B cell (primary cell): Measurements from ENCODE around the gene CCDC43. TPM values are rescaled to one million over a fixed set of nuclear protein-coding genes. Genes with fewer than 3 reads are reported as not detected.

Experiments
- ATAC-seq: fragments of 200-7000 bp; cut with Tn5 transposase; one replicate; pipeline ENCODE4 v1.10.0; 2021; ENCODE audit warnings: low read depth, mild to moderate bottlenecking, moderate number of reproducible peaks, moderate library complexity
- CTCF ChIA-PET: fragments of 350-600 bp; sonication (Branson Sonifier 250); formaldehyde crosslinking; loops from one replicate; lab custom pipeline; 2021; ENCODE audit warnings: antibody characterized with exemption, inconsistent platforms; lab: Charles Lee
- POLR2A ChIA-PET: fragments of 350-600 bp; sonication (Branson Sonifier 250); formaldehyde crosslinking; loops from one replicate; lab custom pipeline; 2021; ENCODE audit warnings: antibody characterized with exemption; lab: Charles Lee
- DNase-seq: peaks from one replicate; pipeline ENCODE4 v3.0.0; 2013
- H2AFZ ChIP-seq: 2 replicates; pipeline ENCODE4 v1.6.1; 2012; ENCODE audit warnings: mild to moderate bottlenecking, low read depth, low read length; ENCODE audit not compliant: insufficient read depth, poor library complexity, severe bottlenecking
- H3K27ac ChIP-seq, 2 donors: 1 replicate in 1 of 2; 2 replicates in 1 of 2; pipeline ENCODE4 v1.5.1; 2012 to 2013; ENCODE audit warnings: low read length in 2 of 2, mild to moderate bottlenecking in 2 of 2, moderate library complexity in 1 of 2
- H3K27me3 ChIP-seq, 4 experiments: fragments of 200-600 bp in 1 of 4; sonication (generic) in 1 of 4; replicated peaks in 1 of 4; 1 replicate in 2 of 4; 2 replicates in 2 of 4; pipeline versions ENCODE4 v1.6.1 to v1.7.0; 2013 to 2016; ENCODE audit warnings: low read length in 3 of 4, mild to moderate bottlenecking in 2 of 4, mixed read lengths in 1 of 4, moderate library complexity in 1 of 4; ENCODE audit not compliant: insufficient read depth in 4 of 4, control insufficient read depth in 3 of 4; ENCODE audit errors: control extremely low read depth in 1 of 4
- H3K36me3 ChIP-seq, 2 experiments: replicated peaks in 1 of 2; 1 replicate in 1 of 2; 2 replicates in 1 of 2; pipeline versions ENCODE4 v1.6.1 to v1.7.1; 2013; ENCODE audit warnings: low read length in 1 of 2; ENCODE audit not compliant: insufficient read depth in 2 of 2, control insufficient read depth in 1 of 2; ENCODE audit errors: control extremely low read depth in 1 of 2, extremely low read depth in 1 of 2
- H3K4me1 ChIP-seq, 2 donors: fragments of 200-600 bp in 1 of 2; sonication (generic) in 1 of 2; 1 replicate in 1 of 2; 2 replicates in 1 of 2; pipeline versions ENCODE4 v1.5.1 to v1.6.1; 2013 to 2017; ENCODE audit warnings: low read length in 2 of 2; ENCODE audit not compliant: control insufficient read depth in 2 of 2, insufficient read depth in 2 of 2
- H3K4me2 ChIP-seq: replicated peaks from 2 replicates; pipeline ENCODE3; 2012; ENCODE audit warnings: mild to moderate bottlenecking, low read depth, low read length; ENCODE audit not compliant: poor library complexity, severe bottlenecking
- H3K4me3 ChIP-seq, 5 experiments: fragments of 200-600 bp in 1 of 5; sonication (generic) in 1 of 5; 1 replicate in 3 of 5; 2 replicates in 2 of 5; pipeline versions ENCODE4 v1.5.1 to v1.7.0; 2011 to 2016; ENCODE audit warnings: low read length in 4 of 5, mild to moderate bottlenecking in 4 of 5, low read depth in 2 of 5, control low read depth in 1 of 5, moderate library complexity in 1 of 5; ENCODE audit not compliant: insufficient read depth in 1 of 5; ENCODE audit errors: control extremely low read depth in 1 of 5, extremely low read depth in 1 of 5
- H3K79me2 ChIP-seq: fragments of 200-600 bp; sonication (generic); one replicate; pipeline ENCODE4 v1.6.0; 2016; ENCODE audit warnings: low read length; ENCODE audit not compliant: control insufficient read depth, insufficient read depth
- H3K9ac ChIP-seq: fragments of 200-600 bp; sonication (generic); 2 replicates; pipeline ENCODE4 v1.6.1; 2017; ENCODE audit warnings: mild to moderate bottlenecking, low read length, moderate library complexity
- H3K9me3 ChIP-seq, 3 donors: one replicate each; pipeline versions ENCODE4 v1.6.1 to v1.7.1; 2013; ENCODE audit warnings: low read length in 2 of 3; ENCODE audit not compliant: control insufficient read depth in 2 of 3, insufficient read depth in 1 of 3; ENCODE audit errors: control extremely low read depth in 1 of 3
- H4K20me1 ChIP-seq: 2 replicates; pipeline ENCODE4 v1.6.0; 2012; ENCODE audit warnings: mild to moderate bottlenecking, low read length; ENCODE audit not compliant: insufficient read depth, control insufficient read depth, poor library complexity, severe bottlenecking
- H3K27ac Mint-ChIP-seq: one replicate; pipeline ENCODE4 v1.8.0; 2021; ENCODE audit warnings: mixed read lengths
- H3K27me3 Mint-ChIP-seq: one replicate; pipeline ENCODE4 v1.8.0; 2021; ENCODE audit warnings: mixed read lengths
- H3K4me1 Mint-ChIP-seq: one replicate; pipeline ENCODE4 v1.8.0; 2021; ENCODE audit warnings: mixed read lengths
- H3K4me3 Mint-ChIP-seq: one replicate; pipeline ENCODE4 v1.8.0; 2021; ENCODE audit warnings: mixed read lengths
- H3K9me3 Mint-ChIP-seq: one replicate; pipeline ENCODE4 v1.8.0; 2022; ENCODE audit warnings: mixed read lengths; ENCODE audit not compliant: insufficient read depth
- EZH2 ChIP-seq: IDR thresholded peaks from 2 replicates; pipeline ENCODE4 v1.6.1; 2012; ENCODE audit warnings: borderline replicate concordance, low read depth, mild to moderate bottlenecking, moderate library complexity, low read length; ENCODE audit not compliant: insufficient read depth, poor library complexity, severe bottlenecking
- WGBS: methylation state at CpG from one replicate; pipeline ENCODE4 v1.1.5; 2013; ENCODE audit warnings: missing lambda C conversion rate; ENCODE audit not compliant: insufficient coverage; 5-methylcytosine and 5-hydroxymethylcytosine counted together
- intact Hi-C: fragments of 100-400 bp; cut with micrococcal nuclease; formaldehyde crosslinking; loops from one replicate; pipeline ENCODE4 v1.10.0; 2022
- polyA plus RNA-seq: library from polyadenylated mRNA; depleted of rRNA; stranded (reverse); fragments of >200 nt; gene quantifications from 2 replicates; pipeline ENCODE4 v1.2.3, GENCODE V29; 2012
- total RNA-seq, 2 donors: library from RNA; stranded (reverse); fragments of 120-200 nt in 1 of 2; gene quantifications; 1 replicate in 1 of 2; 2 replicates in 1 of 2; pipeline versions ENCODE4 v1.2.3 to v1.2.4, GENCODE V29; 2013 to 2022
- TF ChIP-seq, protein P1 (sequence below): fragments of 200-600 bp; IDR thresholded peaks from one replicate; pipeline ENCODE4 v1.8.0; 2022; ENCODE audit warnings: antibody characterized with exemption, mild to moderate bottlenecking

The CCDC43 gene
- total and polyA plus RNA-seq, 2 donors (not counting 1 experiment from before 2014, with no cell fraction given): 3.3 to 22.7 TPM

DNA sequence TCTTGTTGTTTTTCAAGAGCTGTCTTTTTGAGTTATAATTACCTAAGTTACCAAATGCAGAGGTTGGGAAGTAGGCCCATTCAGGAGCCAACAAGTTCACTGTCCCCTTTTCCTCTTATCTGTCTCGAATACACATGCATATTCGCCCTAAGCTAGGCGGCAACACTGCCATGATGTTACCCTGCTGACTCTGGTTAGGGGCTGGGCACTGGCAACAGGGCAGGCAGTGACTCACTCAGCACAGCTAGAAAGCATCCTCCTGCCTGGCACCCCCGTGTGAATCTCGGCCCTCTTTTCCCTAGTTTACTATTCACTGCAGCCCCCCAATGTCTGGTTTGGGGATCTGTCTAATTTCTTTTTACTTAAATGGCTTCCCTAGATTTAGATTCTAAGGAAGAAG lies 32.7 kb upstream of the CCDC43 start:
- no peak for DNase-seq
- TF ChIP-seq, protein P1, sequence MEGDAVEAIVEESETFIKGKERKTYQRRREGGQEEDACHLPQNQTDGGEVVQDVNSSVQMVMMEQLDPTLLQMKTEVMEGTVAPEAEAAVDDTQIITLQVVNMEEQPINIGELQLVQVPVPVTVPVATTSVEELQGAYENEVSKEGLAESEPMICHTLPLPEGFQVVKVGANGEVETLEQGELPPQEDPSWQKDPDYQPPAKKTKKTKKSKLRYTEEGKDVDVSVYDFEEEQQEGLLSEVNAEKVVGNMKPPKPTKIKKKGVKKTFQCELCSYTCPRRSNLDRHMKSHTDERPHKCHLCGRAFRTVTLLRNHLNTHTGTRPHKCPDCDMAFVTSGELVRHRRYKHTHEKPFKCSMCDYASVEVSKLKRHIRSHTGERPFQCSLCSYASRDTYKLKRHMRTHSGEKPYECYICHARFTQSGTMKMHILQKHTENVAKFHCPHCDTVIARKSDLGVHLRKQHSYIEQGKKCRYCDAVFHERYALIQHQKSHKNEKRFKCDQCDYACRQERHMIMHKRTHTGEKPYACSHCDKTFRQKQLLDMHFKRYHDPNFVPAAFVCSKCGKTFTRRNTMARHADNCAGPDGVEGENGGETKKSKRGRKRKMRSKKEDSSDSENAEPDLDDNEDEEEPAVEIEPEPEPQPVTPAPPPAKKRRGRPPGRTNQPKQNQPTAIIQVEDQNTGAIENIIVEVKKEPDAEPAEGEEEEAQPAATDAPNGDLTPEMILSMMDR: no peak
- TF ChIP-seq EZH2: no peak
- no peaks in the 10 kb centered on the region for H4K20me1 ChIP-seq
- H3K4me1 ChIP-seq: no peaks in the 10 kb centered on the region
- Mint-ChIP-seq H3K9me3 (no peaks in the 10 kb centered on the region), H3K27ac (no peak overlapping the region), H3K27me3 (no peaks in the 10 kb centered on the region), H3K4me3 (no peak overlapping the region), H3K4me1 (no peaks in the 10 kb centered on the region)
- H3K9me3 ChIP-seq: no peaks in the 10 kb centered on the region
- no peaks in the 10 kb centered on the region for H3K27me3 ChIP-seq
- peaks cover 0 to 7% of the 10 kb centered on the region in 2 experiments for H3K36me3 ChIP-seq
- no peak overlapping the region for H3K4me2 ChIP-seq
- ATAC-seq: no peak
- intact Hi-C loops: no loop called here
- H3K9ac ChIP-seq: no peak overlapping the region
- H2AFZ ChIP-seq: no peak overlapping the region
- no peak overlapping the region for H3K4me3 ChIP-seq
- CTCF ChIA-PET: interaction anchor here (0.7 kb wide), 1 partner anchor 55 kb away, joined by 3 read pairs; no protein-coding TSS in a partner anchor
- no peaks in the 10 kb centered on the region for H3K79me2 ChIP-seq
- WGBS: 95% methylated on average over 3 of the region's 5 CpGs
- POLR2A ChIA-PET: no interaction called here
- H3K27ac ChIP-seq: no peak overlapping the region

DNA sequence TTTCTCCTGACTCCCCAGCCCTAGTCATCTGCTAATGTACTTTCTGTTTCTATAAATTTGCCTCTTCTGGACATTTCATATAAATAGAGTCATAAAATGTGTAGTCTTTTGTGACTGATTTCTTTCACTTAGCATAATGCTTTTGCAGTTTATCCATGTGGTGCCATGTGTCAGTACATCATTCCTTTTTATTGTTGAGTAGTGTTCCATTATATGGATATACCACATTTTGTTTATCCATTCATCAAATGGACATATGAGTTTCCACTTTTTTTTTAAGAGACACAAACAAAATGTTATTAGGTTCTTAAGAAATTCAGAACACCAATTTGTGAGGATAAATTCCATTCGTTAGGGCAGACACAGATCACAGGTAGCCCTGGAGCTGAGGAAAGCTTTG lies 29.9 kb upstream of the CCDC43 start:
- ATAC-seq (no peak), DNase-seq (no peak)
- Mint-ChIP-seq H3K9me3 (no peaks in the 10 kb centered on the region), H3K4me3 (no peak overlapping the region), H3K27me3 (no peaks in the 10 kb centered on the region), H3K27ac (no peak overlapping the region), H3K4me1 (no peaks in the 10 kb centered on the region)
- Histone ChIP-seq H3K9ac (no peak overlapping the region), H3K27ac (no peak overlapping the region), H3K36me3 (peaks cover 0 to 7% of the 10 kb centered on the region in 2 experiments), H3K4me3 (no peak overlapping the region), H3K27me3 (no peaks in the 10 kb centered on the region), H3K4me2 (no peak overlapping the region), H4K20me1 (no peaks in the 10 kb centered on the region), H3K9me3 (no peaks in the 10 kb centered on the region), H3K4me1 (no peaks in the 10 kb centered on the region), H2AFZ (no peak overlapping the region), H3K79me2 (no peaks in the 10 kb centered on the region)
- ChIA-PET POLR2A (no interaction called here), CTCF (no interaction called here)
- intact Hi-C loops: no loop called here
- TF ChIP-seq EZH2: no peak
- TF ChIP-seq, protein P1: no peak
- WGBS: no CpG with 5 or more reads among the region's 1 CpG
